Measurements from ENCODE around the gene BCLAF1. TPM values are rescaled to one million over a fixed set of nuclear protein-coding genes. Genes with fewer than 3 reads are reported as not detected.

The BCLAF1 gene
- total RNA-seq, 1 donor from 2014 or later: 155 TPM

DNA sequence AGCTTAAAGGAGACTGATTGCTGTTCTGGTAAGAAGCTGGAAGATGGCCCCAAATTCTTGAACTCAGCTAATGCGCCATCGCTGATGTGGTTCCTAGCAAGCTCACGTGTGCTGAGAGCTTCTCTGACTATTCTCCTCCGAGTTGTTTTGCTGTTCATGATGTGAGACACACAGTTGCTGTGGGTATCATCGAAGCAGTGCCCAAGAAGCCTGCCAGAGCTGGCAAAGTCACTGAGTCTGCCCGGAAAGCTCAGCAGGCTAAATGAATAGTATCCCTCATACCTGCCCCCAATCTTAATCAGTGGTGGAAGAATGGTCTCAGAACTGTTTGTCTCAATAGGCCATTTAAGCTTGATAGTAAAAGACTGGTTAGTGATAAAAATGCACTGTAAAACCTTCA lies 28.3 kb upstream of the BCLAF1 start:
- peaks cover 21% of the 10 kb centered on the region for H3K27me3 Mint-ChIP-seq (ENCODE audit: unreplicated experiment)
- H3K36me3 Mint-ChIP-seq (ENCODE audit: unreplicated experiment): no peaks in the 10 kb centered on the region
- TF ChIP-seq, protein P1, sequence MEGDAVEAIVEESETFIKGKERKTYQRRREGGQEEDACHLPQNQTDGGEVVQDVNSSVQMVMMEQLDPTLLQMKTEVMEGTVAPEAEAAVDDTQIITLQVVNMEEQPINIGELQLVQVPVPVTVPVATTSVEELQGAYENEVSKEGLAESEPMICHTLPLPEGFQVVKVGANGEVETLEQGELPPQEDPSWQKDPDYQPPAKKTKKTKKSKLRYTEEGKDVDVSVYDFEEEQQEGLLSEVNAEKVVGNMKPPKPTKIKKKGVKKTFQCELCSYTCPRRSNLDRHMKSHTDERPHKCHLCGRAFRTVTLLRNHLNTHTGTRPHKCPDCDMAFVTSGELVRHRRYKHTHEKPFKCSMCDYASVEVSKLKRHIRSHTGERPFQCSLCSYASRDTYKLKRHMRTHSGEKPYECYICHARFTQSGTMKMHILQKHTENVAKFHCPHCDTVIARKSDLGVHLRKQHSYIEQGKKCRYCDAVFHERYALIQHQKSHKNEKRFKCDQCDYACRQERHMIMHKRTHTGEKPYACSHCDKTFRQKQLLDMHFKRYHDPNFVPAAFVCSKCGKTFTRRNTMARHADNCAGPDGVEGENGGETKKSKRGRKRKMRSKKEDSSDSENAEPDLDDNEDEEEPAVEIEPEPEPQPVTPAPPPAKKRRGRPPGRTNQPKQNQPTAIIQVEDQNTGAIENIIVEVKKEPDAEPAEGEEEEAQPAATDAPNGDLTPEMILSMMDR (IDR thresholded peaks at IDR 0.05): no peak
- no peaks in the 10 kb centered on the region for H3K9me3 Mint-ChIP-seq (ENCODE audit: unreplicated experiment)
- no peak overlapping the region for H3K4me3 Mint-ChIP-seq (ENCODE audit: unreplicated experiment)
- no peak overlapping the region for H3K27ac Mint-ChIP-seq (ENCODE audit: unreplicated experiment)
- no peaks in the 10 kb centered on the region for H3K4me1 Mint-ChIP-seq (ENCODE audit: unreplicated experiment)
- DNase-seq (ENCODE audit: extremely low spot score, unreplicated experiment): no peak

DNA sequence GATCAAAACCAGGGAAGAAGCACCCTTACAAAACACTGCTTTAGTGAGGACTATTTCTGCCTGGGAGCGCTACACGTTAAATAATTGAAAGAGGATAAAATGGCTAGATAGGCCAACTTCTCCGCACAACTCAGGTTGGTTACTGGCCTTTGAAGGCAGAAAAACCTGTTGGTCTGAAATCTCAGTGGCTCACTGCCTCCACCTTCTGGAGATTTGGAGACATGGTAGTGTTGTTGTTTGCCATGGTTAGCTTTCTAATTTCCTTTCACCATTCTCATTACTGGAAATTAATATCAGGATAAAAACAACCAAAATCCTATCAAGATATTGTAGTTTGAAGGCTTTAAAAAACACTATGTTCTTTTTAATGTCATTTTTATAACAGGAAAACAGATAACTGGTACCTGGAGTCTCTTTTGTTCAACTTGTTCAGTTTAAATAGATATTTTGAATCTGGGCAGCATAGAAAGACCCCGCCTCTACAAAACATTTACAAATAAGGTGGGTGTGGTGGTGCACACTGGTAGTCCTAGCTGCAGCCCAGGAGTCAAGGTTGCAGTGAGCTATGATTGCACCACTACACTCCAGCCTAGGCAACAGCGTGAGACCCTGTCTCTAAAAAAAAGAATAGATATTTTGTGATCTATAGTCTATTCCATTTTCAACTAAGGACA lies 27.5 kb upstream of the BCLAF1 start:
- Mint-ChIP-seq H3K36me3 (ENCODE audit: unreplicated experiment) (no peaks in the 10 kb centered on the region), H3K4me1 (ENCODE audit: unreplicated experiment) (no peaks in the 10 kb centered on the region), H3K27ac (ENCODE audit: unreplicated experiment) (no peak overlapping the region), H3K9me3 (ENCODE audit: unreplicated experiment) (no peaks in the 10 kb centered on the region), H3K27me3 (ENCODE audit: unreplicated experiment) (peaks cover 22% of the 10 kb centered on the region), H3K4me3 (ENCODE audit: unreplicated experiment) (no peak overlapping the region)
- no peak for DNase-seq (ENCODE audit: extremely low spot score, unreplicated experiment)
- TF ChIP-seq, protein P1 (IDR thresholded peaks at IDR 0.05): peak; percentile 81

DNA sequence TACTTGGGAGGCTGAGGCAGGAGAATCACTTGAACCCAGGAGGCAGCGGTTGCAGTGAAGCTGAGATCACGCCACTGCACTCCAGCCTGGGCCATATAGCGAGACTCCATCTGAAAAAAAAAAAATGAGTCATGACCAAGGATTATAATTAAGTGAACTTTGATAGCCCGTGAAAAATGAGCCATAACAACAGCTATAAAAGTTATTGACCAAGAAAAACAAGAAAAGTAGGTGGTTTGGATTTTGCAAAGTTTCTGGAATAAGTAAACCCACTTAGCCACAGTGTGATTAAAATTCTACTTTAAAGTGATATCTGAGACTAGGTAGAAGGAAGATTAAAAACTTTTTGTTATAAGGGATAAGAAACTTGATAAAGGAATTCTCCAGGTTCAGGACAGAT lies 25.9 kb upstream of the BCLAF1 start:
- no peak overlapping the region for H3K27ac Mint-ChIP-seq (ENCODE audit: unreplicated experiment)
- H3K4me3 Mint-ChIP-seq (ENCODE audit: unreplicated experiment): no peak overlapping the region
- TF ChIP-seq, protein P1 (IDR thresholded peaks at IDR 0.05): no peak
- DNase-seq (ENCODE audit: extremely low spot score, unreplicated experiment): no peak
- no peaks in the 10 kb centered on the region for H3K4me1 Mint-ChIP-seq (ENCODE audit: unreplicated experiment)
- no peaks in the 10 kb centered on the region for H3K36me3 Mint-ChIP-seq (ENCODE audit: unreplicated experiment)
- peaks cover 31% of the 10 kb centered on the region for H3K27me3 Mint-ChIP-seq (ENCODE audit: unreplicated experiment)
- no peaks in the 10 kb centered on the region for H3K9me3 Mint-ChIP-seq (ENCODE audit: unreplicated experiment)

DNA sequence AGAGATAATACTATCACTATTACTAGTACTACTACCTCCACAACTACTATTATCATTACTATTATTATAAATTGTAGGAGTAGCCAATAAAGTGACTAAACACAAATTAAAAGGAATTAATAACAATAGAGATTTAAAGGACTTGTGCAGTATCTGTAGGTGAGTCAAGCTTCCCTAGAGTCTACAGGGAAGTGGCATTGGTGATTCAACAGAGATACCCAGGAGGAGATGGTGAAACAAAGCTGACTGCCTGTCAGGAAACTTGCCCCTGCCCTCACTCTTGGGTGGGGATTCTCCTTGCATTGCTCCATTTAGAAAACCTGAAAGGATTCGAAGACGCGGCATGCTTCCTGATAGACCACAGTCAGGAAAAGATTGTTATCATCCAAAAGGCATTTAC lies 23.3 kb upstream of the BCLAF1 start:
- Mint-ChIP-seq H3K27ac (ENCODE audit: unreplicated experiment) (no peak overlapping the region), H3K4me1 (ENCODE audit: unreplicated experiment) (no peaks in the 10 kb centered on the region), H3K9me3 (ENCODE audit: unreplicated experiment) (no peaks in the 10 kb centered on the region), H3K4me3 (ENCODE audit: unreplicated experiment) (no peak overlapping the region), H3K27me3 (ENCODE audit: unreplicated experiment) (peaks cover 37% of the 10 kb centered on the region), H3K36me3 (ENCODE audit: unreplicated experiment) (no peaks in the 10 kb centered on the region)
- no peak for DNase-seq (ENCODE audit: extremely low spot score, unreplicated experiment)
- TF ChIP-seq, protein P1 (IDR thresholded peaks at IDR 0.05): no peak

DNA sequence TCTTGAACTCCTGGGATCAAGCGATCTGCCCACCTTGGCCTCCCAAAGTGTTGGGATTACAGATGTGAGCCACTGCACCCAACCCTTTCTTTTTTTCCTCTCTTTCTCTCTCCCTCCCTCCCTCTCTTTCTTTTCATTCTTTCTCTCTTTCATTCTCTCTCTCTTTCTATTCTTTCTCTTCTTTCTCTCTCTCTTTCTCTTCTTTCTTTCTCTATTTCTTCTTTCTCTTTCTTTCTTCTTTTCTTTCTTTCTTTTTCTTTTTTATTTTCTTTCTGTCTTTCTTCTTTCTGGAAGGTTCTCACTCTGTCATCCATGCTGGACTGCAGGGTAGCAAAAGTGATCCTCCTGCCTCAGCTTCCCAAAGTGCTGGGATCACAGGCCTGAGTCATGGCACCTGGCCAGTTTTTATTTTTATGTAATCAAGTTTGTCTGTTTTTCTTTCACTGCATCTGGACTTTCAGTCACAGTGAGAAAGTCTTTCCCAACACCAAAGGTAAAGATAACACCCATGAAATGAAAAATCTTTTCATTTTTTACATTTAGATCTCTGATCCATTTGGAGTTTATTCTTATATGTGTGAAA lies 20.2 kb upstream of the BCLAF1 start:
- no peak for DNase-seq (ENCODE audit: extremely low spot score, unreplicated experiment)
- Mint-ChIP-seq H3K27ac (ENCODE audit: unreplicated experiment) (no peak overlapping the region), H3K4me3 (ENCODE audit: unreplicated experiment) (no peak overlapping the region), H3K27me3 (ENCODE audit: unreplicated experiment) (peaks cover 37% of the 10 kb centered on the region), H3K9me3 (ENCODE audit: unreplicated experiment) (no peaks in the 10 kb centered on the region), H3K4me1 (ENCODE audit: unreplicated experiment) (no peaks in the 10 kb centered on the region), H3K36me3 (ENCODE audit: unreplicated experiment) (no peaks in the 10 kb centered on the region)
- TF ChIP-seq, protein P1 (IDR thresholded peaks at IDR 0.05): no peak

All from osteocyte (in vitro differentiated cells).